Activated naive CD8-positive, alpha-beta T cell (primary cell): Measurements from ENCODE around the gene AGAP3.

Experiments used
- H3K27ac Mint-ChIP-seq: one replicate; pipeline ENCODE4 v1.8.0; 2021; ENCODE audit warnings: mixed read lengths
- H3K27me3 Mint-ChIP-seq: one replicate; pipeline ENCODE4 v1.8.0; 2021; ENCODE audit warnings: mixed read lengths
- H3K36me3 Mint-ChIP-seq: one replicate; pipeline ENCODE4 v1.8.0; 2021; ENCODE audit warnings: mixed read lengths
- H3K4me1 Mint-ChIP-seq: one replicate; pipeline ENCODE4 v1.8.0; 2021; ENCODE audit warnings: low read depth, mixed read lengths
- H3K4me3 Mint-ChIP-seq: one replicate; pipeline ENCODE4 v1.8.0; 2021; ENCODE audit warnings: mild to moderate bottlenecking, mixed read lengths
- H3K9me3 Mint-ChIP-seq: one replicate; pipeline ENCODE4 v1.8.0; 2021; ENCODE audit warnings: low read depth, mixed read lengths

AGAP3 gene

DNA sequence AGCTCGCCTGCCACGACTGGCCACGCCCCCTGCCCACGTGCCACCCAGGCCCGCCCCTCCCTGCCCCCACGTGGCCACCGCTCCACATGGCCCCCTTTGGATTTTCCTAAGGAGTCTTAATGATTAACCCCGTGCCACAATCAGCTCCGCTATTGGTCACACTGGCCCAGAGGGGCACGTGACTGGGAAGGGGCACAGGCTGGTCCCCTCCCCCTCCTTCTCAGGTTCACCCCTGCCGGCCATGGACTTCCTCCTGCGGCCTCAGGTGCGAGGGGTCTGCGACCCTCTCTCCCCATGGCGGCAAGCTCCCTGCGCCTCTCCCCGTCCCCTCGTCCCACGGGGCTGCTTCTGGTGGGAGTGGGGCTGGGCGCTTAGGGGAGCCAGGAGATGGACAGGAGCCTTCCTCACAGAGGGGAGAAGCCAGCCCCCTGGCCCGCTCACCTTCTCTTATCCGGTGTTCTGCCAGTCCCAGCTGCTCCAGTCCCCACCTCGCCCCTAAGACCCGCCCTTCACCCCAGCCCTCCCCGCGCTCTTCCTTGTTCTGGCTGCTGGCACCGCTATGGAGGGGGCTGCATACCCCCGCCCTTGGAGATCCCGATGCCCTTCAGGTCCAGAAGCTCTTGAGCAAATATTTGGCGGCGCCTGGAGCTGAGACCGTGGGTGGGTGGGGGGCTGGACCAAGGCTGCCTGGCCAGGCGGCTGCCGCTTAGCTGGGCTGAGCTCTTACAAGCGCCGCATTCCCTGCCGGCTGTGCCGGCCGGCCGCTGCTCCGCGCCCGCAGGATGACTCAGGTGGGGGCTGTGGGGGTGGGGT lies 23.7 kb upstream of the AGAP3 start:
- Mint-ChIP-seq H3K4me3 (no peak overlapping the region), H3K27ac (no peak overlapping the region), H3K36me3 (no peaks in the 10 kb centered on the region), H3K27me3 (no peaks in the 10 kb centered on the region), H3K4me1 (peaks cover 13% of the 10 kb centered on the region), H3K9me3 (no peaks in the 10 kb centered on the region)

GRCh38 chr7:151063212-151063561 lies 23.1 kb upstream of the AGAP3 start:
- no peak overlapping the region for H3K27ac Mint-ChIP-seq
- H3K4me1 Mint-ChIP-seq, result peaks cover 13% of the 10 kb centered on the region
- no peak overlapping the region for H3K4me3 Mint-ChIP-seq
- no peaks in the 10 kb centered on the region for H3K9me3 Mint-ChIP-seq
- H3K36me3 Mint-ChIP-seq, result no peaks in the 10 kb centered on the region
- no peaks in the 10 kb centered on the region for H3K27me3 Mint-ChIP-seq

GRCh38 chr7:151064454-151064853 lies 21.8 kb upstream of the AGAP3 start:
- H3K27ac Mint-ChIP-seq, result no peak overlapping the region
- peaks cover 10% of the 10 kb centered on the region for H3K4me1 Mint-ChIP-seq
- H3K27me3 Mint-ChIP-seq, result no peaks in the 10 kb centered on the region
- no peaks in the 10 kb centered on the region for H3K9me3 Mint-ChIP-seq
- H3K4me3 Mint-ChIP-seq, result no peak overlapping the region
- no peaks in the 10 kb centered on the region for H3K36me3 Mint-ChIP-seq

DNA sequence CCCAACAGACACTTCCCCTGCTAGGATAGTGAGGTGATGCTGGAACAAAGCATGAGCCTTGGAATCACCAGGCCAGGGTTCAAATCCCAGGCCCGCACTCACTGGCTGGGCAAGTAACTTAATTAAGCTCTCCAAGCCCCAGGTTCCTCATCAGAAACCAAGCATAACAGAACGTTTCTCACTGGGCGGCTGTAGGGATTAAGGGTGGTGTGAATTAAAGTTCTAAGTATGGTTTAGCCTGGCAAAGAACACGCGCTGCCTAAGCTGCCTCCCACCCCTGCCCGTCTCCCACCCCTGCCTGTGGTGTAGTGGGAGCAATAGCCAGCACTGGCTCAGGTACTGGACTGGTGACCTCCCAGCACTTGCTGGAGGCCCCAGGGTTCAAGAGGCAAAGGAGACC lies 21.3 kb upstream of the AGAP3 start:
- H3K27ac Mint-ChIP-seq, result no peak overlapping the region
- no peak overlapping the region for H3K4me3 Mint-ChIP-seq
- H3K36me3 Mint-ChIP-seq, result no peaks in the 10 kb centered on the region
- H3K4me1 Mint-ChIP-seq, result peaks cover 10% of the 10 kb centered on the region
- no peaks in the 10 kb centered on the region for H3K27me3 Mint-ChIP-seq
- H3K9me3 Mint-ChIP-seq, result no peaks in the 10 kb centered on the region

- no peaks in the 10 kb centered on the region for H3K9me3 Mint-ChIP-seq
- H3K27ac Mint-ChIP-seq, result no peak overlapping the region
- H3K27me3 Mint-ChIP-seq, result no peaks in the 10 kb centered on the region
- H3K4me1 Mint-ChIP-seq, result peaks cover 6% of the 10 kb centered on the region
- H3K36me3 Mint-ChIP-seq, result no peaks in the 10 kb centered on the region
- no peak overlapping the region for H3K4me3 Mint-ChIP-seq
These were observed 20.8 kb upstream of the AGAP3 start for GRCh38 chr7:151065516-151065915.

- no peak overlapping the region for H3K4me3 Mint-ChIP-seq
- H3K27ac Mint-ChIP-seq, result no peak overlapping the region
- H3K27me3 Mint-ChIP-seq, result no peaks in the 10 kb centered on the region
- H3K36me3 Mint-ChIP-seq, result no peaks in the 10 kb centered on the region
- no peaks in the 10 kb centered on the region for H3K9me3 Mint-ChIP-seq
- H3K4me1 Mint-ChIP-seq, result peaks cover 3% of the 10 kb centered on the region
These were observed 19.9 kb upstream of the AGAP3 start for GRCh38 chr7:151066273-151066974.

GRCh38 chr7:151068069-151068773 lies 18.1 kb upstream of the AGAP3 start:
- Mint-ChIP-seq H3K9me3 (no peaks in the 10 kb centered on the region), H3K27me3 (no peaks in the 10 kb centered on the region), H3K36me3 (no peaks in the 10 kb centered on the region), H3K4me3 (no peak overlapping the region), H3K27ac (no peak overlapping the region), H3K4me1 (no peaks in the 10 kb centered on the region)

GRCh38 chr7:151069841-151070573 lies 16.3 kb upstream of the AGAP3 start:
- Mint-ChIP-seq H3K36me3 (no peaks in the 10 kb centered on the region), H3K27me3 (no peaks in the 10 kb centered on the region), H3K9me3 (no peaks in the 10 kb centered on the region), H3K27ac (no peak overlapping the region), H3K4me3 (no peak overlapping the region), H3K4me1 (no peaks in the 10 kb centered on the region)

DNA sequence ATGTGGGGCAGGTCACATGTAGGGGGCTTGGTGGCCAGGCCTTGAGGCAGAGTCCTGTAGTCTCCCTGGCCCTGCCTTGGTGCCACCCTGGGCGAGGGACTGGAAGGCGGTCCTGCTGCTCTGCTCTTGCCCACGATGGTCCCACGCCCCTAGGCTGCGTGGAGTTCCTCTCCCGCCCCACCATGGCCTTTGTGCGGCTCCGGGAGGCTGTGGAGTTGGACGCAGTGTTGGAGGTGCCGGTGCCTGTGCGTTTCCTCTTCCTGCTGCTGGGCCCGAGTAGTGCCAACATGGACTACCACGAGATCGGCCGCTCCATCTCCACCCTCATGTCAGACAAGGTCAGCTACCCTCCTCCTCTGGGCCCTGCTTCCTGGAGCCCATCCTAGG lies 15.7 kb upstream of the AGAP3 start:
- Mint-ChIP-seq H3K27ac (no peak overlapping the region), H3K4me1 (no peaks in the 10 kb centered on the region), H3K9me3 (no peaks in the 10 kb centered on the region), H3K27me3 (no peaks in the 10 kb centered on the region), H3K36me3 (no peaks in the 10 kb centered on the region), H3K4me3 (no peak overlapping the region)

DNA sequence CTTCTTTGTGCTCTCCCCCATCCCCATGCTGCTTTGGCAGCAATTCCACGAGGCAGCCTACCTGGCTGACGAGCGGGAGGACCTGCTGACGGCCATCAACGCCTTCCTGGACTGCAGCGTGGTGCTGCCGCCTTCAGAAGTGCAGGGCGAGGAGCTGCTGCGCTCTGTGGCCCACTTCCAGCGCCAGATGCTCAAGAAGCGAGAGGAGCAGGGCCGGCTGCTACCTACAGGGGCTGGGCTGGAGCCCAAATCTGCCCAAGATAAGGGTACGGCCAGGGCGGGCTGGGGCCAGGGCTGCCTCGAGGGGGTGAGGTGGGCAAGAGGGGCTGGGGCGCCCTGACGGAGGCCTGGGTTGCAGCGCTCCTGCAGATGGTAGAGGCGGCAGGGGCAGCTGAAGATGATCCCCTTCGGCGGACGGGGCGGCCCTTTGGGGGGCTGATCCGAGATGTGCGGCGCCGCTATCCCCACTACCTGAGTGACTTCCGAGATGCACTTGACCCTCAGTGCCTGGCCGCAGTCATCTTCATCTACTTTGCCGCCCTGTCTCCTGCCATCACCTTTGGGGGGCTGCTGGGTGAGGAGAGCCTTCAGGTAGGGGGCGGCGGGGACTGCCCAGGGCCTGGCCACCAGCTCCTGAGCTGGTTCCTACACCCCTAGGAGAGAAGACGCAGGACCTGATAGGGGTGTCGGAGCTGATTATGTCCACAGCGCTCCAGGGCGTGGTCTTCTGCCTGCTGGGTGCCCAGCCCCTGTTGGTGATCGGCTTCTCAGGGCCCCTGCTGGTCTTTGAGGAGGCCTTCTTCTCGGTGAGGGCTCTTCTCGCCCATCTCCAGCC lies 15.0 kb upstream of the AGAP3 start:
- no peaks in the 10 kb centered on the region for H3K27me3 Mint-ChIP-seq
- H3K4me1 Mint-ChIP-seq, result no peaks in the 10 kb centered on the region
- no peaks in the 10 kb centered on the region for H3K9me3 Mint-ChIP-seq
- no peaks in the 10 kb centered on the region for H3K36me3 Mint-ChIP-seq
- H3K27ac Mint-ChIP-seq, result no peak overlapping the region
- no peak overlapping the region for H3K4me3 Mint-ChIP-seq

DNA sequence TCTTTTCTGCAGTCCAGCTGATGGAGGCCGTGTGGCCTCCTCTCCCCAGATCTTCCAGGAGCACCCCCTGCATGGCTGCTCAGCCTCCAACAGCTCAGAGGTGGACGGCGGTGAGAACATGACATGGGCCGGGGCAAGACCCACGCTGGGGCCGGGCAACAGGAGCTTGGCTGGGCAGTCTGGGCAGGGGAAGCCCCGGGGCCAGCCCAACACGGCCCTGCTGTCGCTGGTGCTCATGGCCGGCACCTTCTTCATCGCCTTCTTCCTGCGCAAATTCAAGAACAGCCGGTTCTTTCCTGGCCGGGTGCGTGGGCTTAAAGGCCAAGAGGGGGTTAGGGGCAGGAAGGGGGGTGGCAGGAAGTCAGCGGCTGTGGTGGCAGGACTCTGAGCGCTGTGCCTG lies 12.3 kb upstream of the AGAP3 start:
- H3K9me3 Mint-ChIP-seq, result no peaks in the 10 kb centered on the region
- H3K27ac Mint-ChIP-seq, result no peak overlapping the region
- no peaks in the 10 kb centered on the region for H3K36me3 Mint-ChIP-seq
- no peaks in the 10 kb centered on the region for H3K27me3 Mint-ChIP-seq
- no peak overlapping the region for H3K4me3 Mint-ChIP-seq
- peaks cover 10% of the 10 kb centered on the region for H3K4me1 Mint-ChIP-seq

DNA sequence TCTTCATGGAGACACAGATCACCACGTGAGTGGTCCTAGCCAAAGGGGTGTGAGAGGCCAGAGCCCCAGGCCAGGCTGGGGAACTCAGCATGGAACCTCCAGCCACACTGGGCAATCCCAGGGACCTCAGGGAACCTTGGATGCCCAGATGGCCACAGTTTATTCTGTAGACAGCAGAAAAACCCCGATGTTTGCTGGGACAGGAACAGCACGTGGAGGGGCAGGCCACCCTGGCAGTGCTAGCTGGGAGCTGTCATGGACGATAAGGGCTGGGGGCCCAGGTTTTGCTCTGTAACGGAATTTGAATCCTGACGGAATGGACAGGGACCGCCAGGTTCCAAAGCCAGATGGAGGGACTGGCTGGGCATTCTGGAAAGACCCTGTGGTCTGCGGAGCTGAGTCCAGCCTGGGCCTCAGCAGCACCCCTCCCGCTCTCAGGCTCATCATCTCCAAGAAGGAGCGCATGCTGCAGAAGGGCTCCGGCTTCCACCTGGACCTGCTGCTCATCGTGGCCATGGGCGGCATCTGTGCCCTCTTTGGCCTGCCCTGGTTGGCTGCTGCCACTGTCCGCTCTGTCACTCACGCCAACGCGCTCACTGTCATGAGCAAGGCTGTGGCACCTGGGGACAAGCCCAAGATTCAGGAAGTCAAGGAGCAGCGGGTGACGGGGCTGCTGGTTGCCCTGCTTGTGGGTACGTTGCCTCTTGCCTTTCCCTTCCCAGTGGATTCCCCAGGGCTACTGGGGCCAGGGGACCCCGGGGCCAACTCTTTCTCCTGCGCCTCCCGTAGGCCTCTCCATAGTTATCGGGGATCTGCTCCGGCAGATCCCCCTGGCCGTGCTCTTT lies 11.2 kb upstream of the AGAP3 start:
- no peak overlapping the region for H3K4me3 Mint-ChIP-seq

DNA sequence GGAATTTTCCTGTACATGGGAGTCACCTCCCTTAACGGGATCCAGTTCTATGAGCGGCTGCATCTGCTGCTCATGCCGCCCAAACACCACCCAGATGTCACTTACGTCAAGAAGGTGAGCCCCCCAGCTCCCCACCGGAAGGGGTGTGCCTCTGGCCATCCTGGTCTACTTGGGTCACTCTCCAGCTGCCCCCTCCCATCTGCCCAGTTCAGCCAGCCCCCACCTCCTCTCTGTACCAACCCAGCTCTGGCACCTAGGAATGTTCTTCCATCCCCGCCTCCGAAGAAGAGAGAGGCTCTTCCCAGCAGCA lies 10.7 kb upstream of the AGAP3 start:
- Mint-ChIP-seq H3K9me3 (no peaks in the 10 kb centered on the region), H3K27me3 (no peaks in the 10 kb centered on the region), H3K4me3 (no peak overlapping the region)

More for the DNA sequence above, 11.2 kb upstream of the AGAP3 start:
- H3K27me3 Mint-ChIP-seq, result no peaks in the 10 kb centered on the region
- no peaks in the 10 kb centered on the region for H3K9me3 Mint-ChIP-seq
- peaks cover 2% of the 10 kb centered on the region for H3K36me3 Mint-ChIP-seq
- H3K27ac Mint-ChIP-seq, result no peak overlapping the region
- H3K4me1 Mint-ChIP-seq, result peaks cover 17% of the 10 kb centered on the region

More for the DNA sequence above, 10.7 kb upstream of the AGAP3 start:
- peaks cover 2% of the 10 kb centered on the region for H3K36me3 Mint-ChIP-seq
- peaks cover 17% of the 10 kb centered on the region for H3K4me1 Mint-ChIP-seq
- no peak overlapping the region for H3K27ac Mint-ChIP-seq
